Measurements from ENCODE around the gene PRPF31.
"Not testable (repeated sequence)": the region's sequence is repeated elsewhere in the genome, so short reads cannot be mapped to it uniquely, and the experiment has no call there.

PRPF31 gene, protein sequence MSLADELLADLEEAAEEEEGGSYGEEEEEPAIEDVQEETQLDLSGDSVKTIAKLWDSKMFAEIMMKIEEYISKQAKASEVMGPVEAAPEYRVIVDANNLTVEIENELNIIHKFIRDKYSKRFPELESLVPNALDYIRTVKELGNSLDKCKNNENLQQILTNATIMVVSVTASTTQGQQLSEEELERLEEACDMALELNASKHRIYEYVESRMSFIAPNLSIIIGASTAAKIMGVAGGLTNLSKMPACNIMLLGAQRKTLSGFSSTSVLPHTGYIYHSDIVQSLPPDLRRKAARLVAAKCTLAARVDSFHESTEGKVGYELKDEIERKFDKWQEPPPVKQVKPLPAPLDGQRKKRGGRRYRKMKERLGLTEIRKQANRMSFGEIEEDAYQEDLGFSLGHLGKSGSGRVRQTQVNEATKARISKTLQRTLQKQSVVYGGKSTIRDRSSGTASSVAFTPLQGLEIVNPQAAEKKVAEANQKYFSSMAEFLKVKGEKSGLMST

DNA sequence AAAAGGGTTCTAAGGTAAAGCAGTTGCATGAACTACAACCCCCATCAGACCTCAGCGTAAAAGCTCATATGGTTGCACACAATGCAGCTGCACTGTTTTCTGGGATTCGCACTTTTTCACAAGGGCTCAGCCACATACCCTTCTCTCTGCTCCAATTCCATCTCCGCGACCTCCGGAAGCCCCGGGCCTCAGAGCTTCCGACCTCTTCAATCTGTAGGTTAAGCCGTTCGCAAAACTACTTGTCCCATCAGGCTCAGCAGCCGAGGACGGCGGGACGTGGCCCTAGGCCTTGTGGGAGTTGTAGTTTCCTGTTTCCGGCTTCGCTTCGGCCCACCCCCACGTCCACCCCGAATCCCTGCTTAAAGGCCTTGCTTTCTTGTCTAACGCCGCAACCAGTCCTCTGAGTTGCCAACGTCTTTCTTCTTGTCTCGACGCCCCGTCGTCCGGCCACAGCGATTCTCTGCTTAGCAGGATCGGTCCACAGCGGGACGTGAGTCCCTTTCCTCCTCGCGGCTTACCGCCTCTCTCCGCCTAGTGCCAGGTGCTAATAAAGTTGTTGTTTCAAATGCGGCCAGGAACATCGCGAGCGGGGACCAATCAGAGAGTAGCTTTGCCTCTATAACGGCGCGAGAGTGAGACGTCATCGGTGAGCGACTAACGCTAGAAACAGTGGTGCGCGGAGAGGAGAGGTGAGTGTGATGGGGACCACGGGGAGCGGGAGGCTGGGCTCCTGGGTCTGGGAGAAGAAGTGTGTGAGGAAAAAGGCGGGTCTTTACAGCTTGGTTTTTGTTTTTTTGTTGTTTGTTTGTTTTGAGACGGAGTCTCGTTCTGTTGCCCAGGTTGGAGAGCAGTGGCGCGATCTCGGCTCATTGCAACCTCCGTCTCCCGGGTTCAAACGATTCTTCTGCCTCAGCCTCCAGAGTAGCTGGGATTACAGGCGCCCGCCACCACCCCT is at the start of gene PRPF31, which contains the start of gene TFPT:
PRPF31 (plus strand) TSS at position 646 of the 955 bp plus-strand sequence. CDS start 2,525 bp downstream, outside the sequence.
TFPT (minus strand) TSS at position 549 of the 955 bp plus-strand sequence; CDS start at position 161, 388 bp downstream.
- peak; percentile 99 for DNase-seq (ENCODE audit: low spot score)

DNA sequence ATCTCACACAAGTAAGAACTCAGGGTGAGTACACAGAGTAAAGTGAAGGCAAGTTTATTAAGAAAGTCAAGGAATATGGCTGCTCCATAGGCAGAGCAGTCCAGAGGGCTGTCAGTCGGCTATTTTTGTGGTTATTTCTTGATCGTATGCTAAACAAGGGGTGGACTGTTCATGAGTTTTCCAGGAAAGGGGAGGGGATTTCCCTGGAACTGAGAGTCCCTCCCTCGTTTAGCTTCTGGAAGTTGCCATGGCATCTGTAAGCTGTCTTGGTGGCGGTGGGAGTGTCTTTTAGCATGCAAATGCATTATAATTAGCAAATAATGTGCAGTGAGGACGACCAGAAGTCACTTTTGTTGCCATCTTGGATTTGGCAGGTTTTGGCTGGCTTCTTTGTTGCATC is 46.1 kb upstream of the PRPF31 start:
- DNase-seq (ENCODE audit: low spot score), result no peak

DNA sequence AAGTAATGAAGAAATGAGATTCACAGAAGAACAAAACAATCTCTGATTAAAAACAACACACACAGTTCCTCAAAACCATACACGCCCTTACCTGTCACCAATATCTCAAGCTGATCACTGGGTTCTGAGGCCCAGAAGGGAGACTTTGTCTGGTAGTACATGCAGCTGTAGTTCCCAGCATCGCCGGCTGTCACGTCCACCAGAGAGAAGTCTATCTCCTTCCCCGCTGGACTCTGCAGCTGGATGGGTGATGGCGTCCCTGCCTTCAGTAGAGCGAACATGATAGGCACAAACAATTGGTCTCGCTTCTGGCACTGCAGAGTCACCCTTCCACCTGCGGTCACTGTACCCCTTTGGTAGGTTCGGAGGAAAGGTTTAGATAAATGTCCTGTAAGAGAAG is 41.7 kb upstream of the PRPF31 start:
- DNase-seq (ENCODE audit: low spot score), result no peak

DNA sequence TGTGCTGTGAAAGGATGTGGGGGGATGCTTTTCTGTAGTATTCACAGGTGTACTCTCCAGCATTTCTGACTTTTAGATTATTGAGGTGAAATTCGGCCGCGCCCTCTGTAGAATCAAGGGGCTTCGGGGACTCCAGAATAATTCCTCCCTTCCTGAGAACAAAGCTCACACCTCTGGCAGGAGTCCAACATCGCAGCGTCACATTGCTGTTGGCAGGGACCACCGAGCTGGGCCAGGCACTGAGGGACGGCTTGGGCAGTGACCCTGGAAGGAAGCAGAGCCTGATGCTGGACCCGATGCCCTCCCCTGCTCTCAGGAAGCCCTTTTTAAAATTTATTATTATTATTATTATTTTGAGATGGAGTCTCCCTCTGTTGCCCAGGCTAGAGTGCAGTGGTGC is 40.7 kb upstream of the PRPF31 start:
- no peak for DNase-seq (ENCODE audit: low spot score)

DNA sequence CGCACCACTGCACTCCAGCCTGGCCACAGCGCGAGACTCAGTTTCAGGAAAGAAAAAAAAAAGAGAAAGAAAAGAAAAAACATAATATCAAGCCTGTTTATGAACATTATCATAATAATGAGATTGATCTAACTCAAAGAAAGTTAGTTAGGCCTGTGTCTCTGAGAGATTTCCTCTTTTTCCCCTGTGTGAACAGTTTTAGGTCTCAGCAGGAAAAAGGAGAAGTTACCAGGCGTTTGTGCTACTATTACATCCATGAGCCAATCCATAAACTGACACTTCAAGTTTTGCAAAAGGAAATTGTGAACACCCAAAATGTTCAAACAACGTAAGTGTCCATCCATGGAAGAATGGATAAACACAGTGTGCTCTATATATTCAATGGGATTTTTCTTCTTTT is 38.2 kb upstream of the PRPF31 start:
- DNase-seq (ENCODE audit: low spot score), result no peak

DNA sequence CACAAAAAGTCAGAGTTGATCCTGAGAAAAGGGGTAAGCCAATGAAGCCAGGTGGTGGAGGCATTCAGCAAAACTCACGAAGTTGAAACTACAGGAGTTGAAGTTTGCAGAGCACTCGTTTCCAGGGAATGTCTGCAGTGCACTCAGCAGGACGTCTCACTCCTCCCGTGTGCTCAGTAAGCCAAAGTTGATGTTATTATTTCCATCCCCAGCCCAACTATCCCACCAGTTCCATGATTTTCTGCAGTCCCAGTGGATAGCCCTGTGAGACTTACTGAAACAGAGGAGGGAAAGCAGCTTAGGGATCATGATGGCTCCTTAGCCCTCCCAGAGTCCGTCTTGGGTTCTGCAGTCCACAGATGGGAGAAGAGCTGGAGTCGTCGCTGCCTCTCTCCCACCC is 34.5 kb upstream of the PRPF31 start, which contains the start of gene TARM1:
TARM1 (minus strand) TSS at position 334 of the 400 bp plus-strand sequence; CDS start at position 309, 25 bp downstream.
- DNase-seq (ENCODE audit: low spot score), result no peak

DNA sequence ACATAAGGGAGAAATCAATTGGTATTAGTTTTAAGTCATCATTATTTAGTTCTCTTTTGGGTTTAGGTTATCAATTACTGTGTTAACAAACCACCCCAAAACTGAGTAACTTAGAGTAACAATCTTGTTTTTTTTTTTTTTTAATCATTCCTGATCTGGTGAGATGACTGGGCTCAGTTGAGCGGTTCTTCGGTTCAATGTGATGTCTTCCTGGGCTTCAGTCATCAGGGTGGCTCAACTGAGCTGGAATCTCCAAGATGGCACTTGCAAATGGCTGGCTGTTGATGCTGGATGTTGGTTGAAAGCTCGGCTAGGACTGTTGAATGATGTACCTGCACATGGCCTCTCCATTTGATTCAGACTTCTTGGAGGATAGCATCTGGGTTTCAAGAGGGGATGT is 31.1 kb upstream of the PRPF31 start:
- no peak for DNase-seq (ENCODE audit: low spot score)

DNA sequence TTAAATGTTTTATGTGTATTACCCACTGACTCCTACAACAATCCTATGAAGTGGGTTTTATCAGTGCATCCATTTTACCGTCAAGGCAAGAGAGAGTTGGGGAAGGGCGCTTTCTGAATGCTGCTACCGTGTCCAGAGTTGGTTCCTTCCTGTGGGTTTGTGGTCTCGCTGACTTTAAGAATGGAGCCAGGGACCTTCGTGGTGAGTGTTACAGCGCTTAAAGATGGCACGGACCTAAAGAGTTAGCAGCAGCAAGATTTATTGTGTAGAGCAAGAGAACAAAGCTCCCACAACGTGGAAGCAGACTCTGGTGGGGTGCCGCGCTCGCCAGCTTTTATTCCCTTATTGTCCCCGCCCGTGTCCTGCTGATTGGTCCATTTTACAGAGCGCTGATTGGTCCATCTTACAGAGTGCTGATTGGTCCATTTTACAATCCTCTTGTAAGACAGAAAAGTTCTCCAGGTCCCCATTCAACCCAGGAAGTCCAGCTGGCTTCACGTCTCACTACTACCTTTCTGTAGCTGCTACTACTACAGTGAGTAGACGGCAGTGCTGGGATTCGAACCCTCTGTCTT is 21.0 kb upstream of the PRPF31 start:
- DNase-seq (ENCODE audit: low spot score), result no peak

DNA sequence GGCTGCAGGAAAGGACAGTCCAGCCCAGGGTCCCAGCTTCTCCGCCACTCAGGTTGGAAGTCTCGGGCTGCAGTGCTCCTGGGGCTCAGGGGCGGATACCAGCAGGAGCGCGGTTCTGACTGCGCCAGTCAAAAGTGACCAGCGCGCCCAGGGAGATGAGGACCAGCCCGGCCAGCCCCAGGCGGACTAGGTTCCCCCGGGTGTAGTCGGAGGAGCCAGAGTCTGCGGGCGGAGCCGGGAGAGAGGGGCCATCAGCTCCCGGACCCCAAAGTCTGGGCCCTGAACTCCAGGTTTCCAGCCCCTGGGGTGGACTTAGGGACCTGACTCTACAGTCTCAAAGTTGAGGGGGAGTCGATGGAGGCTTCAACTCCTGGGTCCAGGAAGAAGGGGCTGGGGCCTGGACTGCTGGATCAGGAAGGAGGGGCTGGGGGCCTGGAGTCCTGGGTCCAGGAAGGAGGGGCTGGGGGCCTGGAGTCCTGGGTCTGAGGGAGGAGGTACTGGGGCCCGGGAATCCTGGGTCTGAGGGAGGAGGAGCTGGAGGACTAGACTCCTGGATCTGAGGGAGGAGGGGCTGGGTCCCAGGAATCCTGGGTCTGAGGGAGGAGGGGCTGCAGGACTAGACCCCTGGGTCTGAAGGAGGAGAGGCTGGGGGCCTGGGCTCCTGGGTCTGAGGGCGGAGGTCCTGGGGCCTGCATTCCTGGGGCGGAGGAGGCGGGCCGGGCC is 20.3 kb upstream of the PRPF31 start:
- no peak for DNase-seq (ENCODE audit: low spot score)

DNA sequence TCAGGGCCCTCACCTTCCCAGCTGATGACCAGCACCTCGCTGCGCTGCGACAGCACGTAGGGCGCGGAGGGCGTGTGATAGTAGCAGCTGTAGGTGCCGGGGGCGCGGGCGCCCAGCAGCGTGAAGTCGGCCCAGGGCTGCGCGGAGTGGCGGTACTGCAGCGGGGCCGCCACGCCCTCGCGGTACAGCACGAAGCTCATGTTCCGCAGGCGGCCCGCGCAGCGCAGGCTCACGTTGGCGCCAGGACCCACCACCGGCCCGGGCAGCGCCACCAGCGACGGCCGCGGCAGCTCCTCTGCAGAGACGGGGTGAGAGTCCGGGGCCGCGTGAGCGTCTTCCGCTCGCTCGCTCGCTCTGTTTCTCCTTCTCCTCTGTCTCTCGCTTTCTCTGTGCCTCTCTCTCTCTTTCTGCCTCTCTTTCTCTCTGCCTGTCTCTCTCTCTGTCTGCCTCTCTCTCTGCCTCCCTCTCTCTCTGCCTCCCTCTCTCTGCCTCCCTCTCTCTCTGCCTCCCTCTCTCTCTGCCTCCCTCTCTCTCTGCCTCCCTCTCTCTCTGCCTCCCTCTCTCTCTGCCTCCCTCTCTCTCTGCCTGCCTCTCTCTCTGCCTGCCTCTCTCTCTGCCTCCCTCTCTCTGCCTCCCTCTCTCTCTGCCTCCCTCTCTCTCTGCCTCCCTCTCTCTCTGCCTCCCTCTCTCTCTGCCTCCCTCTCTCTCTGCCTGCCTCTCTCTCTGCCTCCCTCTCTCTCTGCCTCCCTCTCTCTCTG is 19.5 kb upstream of the PRPF31 start:
- not testable (repeated sequence) for DNase-seq (ENCODE audit: low spot score)

DNA sequence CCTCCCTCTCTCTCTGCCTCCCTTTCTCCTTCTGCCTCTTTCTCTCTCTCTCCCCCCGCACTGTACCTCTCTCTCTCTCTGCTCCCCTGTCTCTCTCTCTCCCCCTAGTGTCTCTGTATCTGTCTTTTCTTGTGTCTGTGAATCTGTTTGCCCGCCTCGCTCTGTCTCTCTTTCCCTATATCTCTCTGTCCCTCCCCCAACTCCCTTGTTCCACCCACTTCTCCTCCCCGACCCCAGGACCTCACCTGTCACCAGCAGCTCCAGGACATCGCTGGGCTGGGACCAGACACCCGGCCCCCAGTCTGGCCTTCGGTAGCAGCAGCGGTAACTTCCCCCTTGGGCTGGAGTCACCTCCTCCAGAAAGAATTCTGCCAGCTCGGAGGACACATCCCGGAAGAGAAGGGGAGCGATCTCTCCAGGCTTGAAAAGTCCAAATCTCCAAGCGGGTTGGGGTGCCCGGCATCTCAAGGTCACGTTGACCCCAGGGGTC is 18.9 kb upstream of the PRPF31 start:
- DNase-seq (ENCODE audit: low spot score), result no peak

DNA sequence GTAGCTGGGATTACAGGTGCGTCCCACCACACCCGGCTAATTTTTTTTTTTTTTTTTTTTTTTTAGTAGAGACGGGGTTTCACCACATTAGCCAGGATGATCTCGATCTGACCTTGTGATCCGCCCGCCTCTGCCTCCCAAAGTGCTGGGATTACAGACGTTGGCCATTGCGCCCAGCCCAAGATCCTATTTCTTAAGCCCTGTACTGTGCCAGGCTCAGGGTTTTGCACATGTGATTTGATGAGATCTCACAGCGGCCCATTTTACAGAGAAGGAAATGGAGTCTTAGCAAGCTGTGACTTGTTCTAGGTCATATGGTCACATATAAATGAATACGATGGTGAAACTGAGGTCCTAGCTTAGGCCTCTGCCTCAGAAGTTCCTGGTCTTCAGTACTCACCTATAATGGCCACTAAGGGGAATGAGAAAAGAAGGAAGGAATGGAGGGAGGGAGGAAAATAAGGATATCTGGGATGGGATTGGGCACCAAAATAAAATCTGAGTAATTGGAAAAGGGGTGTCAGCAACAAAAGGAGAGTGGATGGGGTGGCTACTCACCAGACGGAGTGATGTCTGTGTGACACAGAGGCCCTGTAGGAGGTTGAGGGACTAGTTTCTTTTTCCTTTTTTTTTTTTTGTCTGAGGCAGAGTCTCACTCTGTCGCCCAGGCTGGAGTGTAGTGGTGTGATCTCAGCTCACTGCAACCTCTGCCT is 16.2 kb upstream of the PRPF31 start:
- DNase-seq (ENCODE audit: low spot score), result no peak

DNA sequence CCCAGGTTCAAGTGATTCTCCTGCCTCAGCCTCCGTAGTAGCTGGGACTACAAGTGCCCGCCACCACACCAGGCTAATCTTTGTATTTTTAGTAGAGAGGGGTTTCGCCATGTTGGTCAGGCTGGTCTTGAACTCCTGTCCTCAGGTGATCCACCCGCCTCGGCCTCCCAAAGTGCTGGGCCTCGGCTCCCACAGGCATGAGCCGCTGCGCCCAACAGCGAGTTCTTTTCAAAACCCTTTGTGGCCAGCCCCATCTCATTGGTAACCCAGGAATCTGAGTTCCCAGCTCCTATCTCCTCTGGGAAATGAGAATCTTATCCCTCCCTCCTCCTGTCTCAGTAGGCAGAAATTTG is 15.7 kb upstream of the PRPF31 start:
- not testable (repeated sequence) for DNase-seq (ENCODE audit: low spot score)

DNA sequence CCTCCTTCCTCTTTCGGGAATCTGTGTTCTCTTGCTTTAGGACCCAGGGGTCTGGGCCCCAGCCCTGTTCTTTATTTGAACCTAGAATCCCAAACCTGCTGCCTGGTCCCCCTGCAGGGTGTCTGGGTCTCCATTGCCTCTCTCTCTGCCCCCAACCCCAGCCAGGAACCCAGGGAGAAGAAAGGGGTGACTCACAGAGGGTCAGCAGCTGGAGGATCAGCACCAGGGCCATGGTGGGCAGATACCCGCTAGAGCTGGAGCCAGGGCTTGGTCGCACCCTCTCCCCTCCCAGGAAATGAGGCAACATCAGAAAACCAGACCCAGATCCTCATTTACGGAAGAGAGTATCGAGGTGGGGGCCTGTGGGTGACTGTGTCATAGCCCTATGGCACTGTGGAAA is 15.0 kb upstream of the PRPF31 start, which contains the start of gene OSCAR:
OSCAR (minus strand) TSS at position 243 of the 400 bp plus-strand sequence; CDS start at position 232, 11 bp downstream.
- no peak for DNase-seq (ENCODE audit: low spot score)

DNA sequence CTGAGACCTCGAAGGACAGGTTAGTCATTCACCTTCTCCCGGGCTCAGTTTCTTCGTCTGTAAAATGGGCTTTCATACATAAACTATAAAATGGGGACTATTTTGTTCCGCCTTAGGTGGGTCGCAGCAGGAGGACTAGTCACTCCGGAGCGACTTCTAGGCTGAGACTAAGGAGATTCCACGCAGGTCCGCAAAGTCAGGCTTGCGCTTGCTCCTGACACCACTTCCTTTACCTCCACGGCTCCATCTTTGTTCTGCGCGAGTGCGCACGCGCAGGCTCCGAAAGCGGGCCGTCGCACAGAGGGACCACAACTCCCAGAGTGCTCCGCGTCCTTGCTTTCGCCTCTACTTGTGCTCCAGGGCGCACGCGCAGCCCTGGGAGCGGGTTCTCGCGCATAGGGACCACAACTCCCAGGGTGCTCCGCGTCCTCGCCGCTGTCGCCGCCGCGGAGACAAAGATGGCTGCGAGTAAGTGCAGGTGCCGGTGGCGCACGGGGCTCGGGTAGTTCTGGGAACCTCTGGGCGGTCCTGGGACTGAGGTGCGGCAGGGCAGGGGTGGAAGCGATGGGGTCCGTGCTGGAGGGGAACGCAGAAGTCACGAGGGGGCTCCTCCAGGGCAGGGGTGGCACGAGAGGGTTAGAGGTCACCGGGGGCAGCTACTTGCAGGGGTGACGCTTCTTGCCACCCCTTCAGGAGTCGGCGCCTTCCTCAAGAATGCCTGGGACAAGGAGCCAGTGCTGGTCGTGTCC is 13.0 kb upstream of the PRPF31 start, which contains the start of gene NDUFA3:
NDUFA3 (plus strand) TSS at position 435 of the 749 bp plus-strand sequence; CDS start at position 459, 24 bp downstream.
- peak; percentile 99 for DNase-seq (ENCODE audit: low spot score)

DNA sequence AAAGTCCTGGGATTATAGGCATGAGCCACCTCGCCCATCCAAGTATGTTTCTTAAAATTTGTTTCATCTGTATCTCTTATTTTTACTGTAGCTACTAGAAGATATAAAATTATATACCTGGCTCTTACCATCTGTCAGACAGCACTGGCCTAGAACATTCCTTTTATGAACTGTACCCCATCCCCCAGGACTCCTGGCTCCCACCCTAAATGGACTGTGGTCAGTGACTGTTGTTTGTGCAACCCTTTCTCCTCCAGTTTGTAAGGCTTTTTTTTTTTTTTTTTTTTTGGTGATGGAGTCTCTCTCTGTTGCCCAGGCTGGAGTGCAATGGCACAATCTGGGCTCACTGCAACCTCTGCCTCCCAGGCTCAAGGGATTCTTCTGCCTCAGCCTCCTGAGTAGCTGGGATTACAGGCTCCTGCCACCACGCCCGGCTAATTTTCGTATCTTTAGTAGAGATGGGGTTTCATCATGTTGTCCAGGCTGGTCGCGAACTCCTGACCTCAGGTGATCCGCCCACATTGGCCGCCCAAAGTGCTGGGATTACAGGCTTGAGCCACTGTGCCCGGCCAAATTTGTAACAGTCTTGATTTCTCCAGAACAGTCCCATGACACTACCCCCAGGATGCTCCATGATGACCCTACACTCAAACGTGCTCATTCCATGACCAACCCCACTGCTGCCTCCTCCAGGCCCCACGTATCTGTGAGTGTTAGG is 10.4 kb upstream of the PRPF31 start:
- no peak for DNase-seq (ENCODE audit: low spot score)

DNA sequence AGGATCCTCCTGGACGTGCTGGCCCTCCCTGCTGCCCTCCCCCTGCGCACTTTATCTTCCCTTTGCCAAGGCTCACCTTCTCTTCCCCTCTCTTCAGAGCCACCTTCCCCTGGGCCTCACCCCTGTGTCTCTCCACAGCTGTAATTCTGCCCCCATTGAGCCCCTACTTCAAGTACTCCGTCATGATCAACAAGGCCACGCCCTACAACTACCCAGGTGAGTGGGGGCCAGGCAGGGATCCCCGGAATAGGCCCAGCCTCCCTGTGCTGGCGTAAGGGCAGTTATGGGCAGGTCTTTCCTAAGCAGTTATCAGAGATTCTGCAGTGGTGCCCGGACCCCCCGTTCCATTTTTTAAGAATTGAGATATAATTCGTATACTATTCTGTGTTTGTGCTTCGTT is 9.8 kb upstream of the PRPF31 start:
- DNase-seq (ENCODE audit: low spot score), result no peak

DNA sequence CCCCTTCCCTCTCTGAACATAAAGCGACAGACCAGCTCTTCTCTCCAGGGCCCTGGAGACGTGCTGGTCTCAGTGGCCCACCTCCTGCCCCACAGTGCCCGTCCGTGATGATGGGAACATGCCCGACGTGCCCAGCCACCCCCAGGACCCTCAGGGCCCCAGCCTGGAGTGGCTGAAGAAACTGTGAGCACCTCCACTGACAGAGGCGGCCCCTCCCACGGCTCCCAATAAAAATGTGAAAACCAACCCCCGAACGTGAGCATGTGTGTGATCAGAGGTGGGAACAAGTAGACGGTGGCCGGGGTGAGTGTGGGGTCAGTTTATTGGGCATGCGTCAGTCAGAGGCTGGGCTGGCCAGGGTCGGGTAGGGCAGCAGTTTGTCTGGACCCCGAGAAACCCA is 8.8 kb upstream of the PRPF31 start:
- no peak for DNase-seq (ENCODE audit: low spot score)
